Measurements from ENCODE around the gene CTCFL. TPM values are rescaled to one million over a fixed set of nuclear protein-coding genes. Genes with fewer than 3 reads are reported as not detected.

The CTCFL gene
- total and polyA plus RNA-seq, 2 of the 13 experiments (the other 11 are each of a cell fraction or from before 2014, with no cell fraction given), result 0.04 TPM; not detected in 1

- TF ChIP-seq CEBPZ (IDR thresholded peaks at IDR 0.05; ENCODE audit: low read length), result peak; percentile 27
- no peak for TF ChIP-seq THAP11 (CRISPR knock-in tag; IDR thresholded peaks at IDR 0.05)
- peak; percentile 76 for TF ChIP-seq ZNF501 (CRISPR knock-in tag; IDR thresholded peaks at IDR 0.05)
- no peak for TF ChIP-seq IKZF1 (IDR thresholded peaks at IDR 0.05)
- TF ChIP-seq SNAPC2 (CRISPR knock-in tag; IDR thresholded peaks at IDR 0.05), result no peak
- no peak for TF ChIP-seq ZNF383 (CRISPR knock-in tag; IDR thresholded peaks at IDR 0.05; ENCODE audit: borderline replicate concordance)
- peak; percentile 32; the same call in 1 of the 2 replicates for TF ChIP-seq STAG1 (CRISPR knock-in tag; IDR thresholded peaks at IDR 0.05)
- TF ChIP-seq SALL1 (CRISPR knock-in tag; IDR thresholded peaks at IDR 0.05), result peak; percentile 65
- TF ChIP-seq THRA (CRISPR knock-in tag; IDR thresholded peaks at IDR 0.05; ENCODE audit: borderline replicate concordance), result no peak
- TF ChIP-seq JUN (CRISPR knock-in tag; IDR thresholded peaks at IDR 0.05), result peak; percentile 83; the same call in 1 of the 2 replicates
- TF ChIP-seq ZMAT3 (CRISPR knock-in tag; conservative IDR thresholded peaks at IDR 0.05), result 0 out of 2 replicates have a peak, but pooled peaks have one; percentile 9
- no peak for TF ChIP-seq SMAD3 (CRISPR knock-in tag; IDR thresholded peaks at IDR 0.05)
- TF ChIP-seq ZNF430 (CRISPR knock-in tag; IDR thresholded peaks at IDR 0.05), result peak; percentile 78; the same call in 1 of the 2 replicates
- TF ChIP-seq SP5 (CRISPR knock-in tag; IDR thresholded peaks at IDR 0.05; ENCODE audit: borderline replicate concordance, low read depth), result no peak
- TF ChIP-seq HBP1 (CRISPR knock-in tag; IDR thresholded peaks at IDR 0.05; ENCODE audit: low read depth), result peak; percentile 78
- peak; percentile 90 for TF ChIP-seq POLR2AphosphoS2 (IDR thresholded peaks at IDR 0.05; ENCODE audit: low read depth, low read length)
- 0 out of 2 replicates have a peak, but pooled peaks have one; percentile 32 for TF ChIP-seq ZNF276 (CRISPR knock-in tag; IDR thresholded peaks at IDR 0.05; ENCODE audit: low read depth)
- peak; percentile 66 for TF ChIP-seq ELF1 (CRISPR knock-in tag; IDR thresholded peaks at IDR 0.05)
- no peak for TF ChIP-seq ZNF589 (CRISPR knock-in tag; conservative IDR thresholded peaks at IDR 0.05)
- TF ChIP-seq TEF (CRISPR knock-in tag; IDR thresholded peaks at IDR 0.05), result no peak
- TF ChIP-seq FOXA3 (CRISPR knock-in tag; IDR thresholded peaks at IDR 0.05), result peak; percentile 62
- TF ChIP-seq ZNF33B (CRISPR knock-in tag; IDR thresholded peaks at IDR 0.05), result no peak
Measured at GRCh38 chr20:57568088-57568896, 43.4 kb upstream of the CTCFL start (continued).
